Epithelial cell of prostate (primary cell): ENCODE measurements around the gene ANKUB1.

Source experiments
- DNase-seq: peaks from one replicate; pipeline ENCODE4 v3.0.0-alpha.2; 2011; ENCODE audit warnings: low read depth, low spot score
- H3K27ac ChIP-seq: fragments of 450-650 bp; 2 replicates; pipeline ENCODE4 v1.5.1; 2017; ENCODE audit warnings: mild to moderate bottlenecking

Gene ANKUB1

DNA sequence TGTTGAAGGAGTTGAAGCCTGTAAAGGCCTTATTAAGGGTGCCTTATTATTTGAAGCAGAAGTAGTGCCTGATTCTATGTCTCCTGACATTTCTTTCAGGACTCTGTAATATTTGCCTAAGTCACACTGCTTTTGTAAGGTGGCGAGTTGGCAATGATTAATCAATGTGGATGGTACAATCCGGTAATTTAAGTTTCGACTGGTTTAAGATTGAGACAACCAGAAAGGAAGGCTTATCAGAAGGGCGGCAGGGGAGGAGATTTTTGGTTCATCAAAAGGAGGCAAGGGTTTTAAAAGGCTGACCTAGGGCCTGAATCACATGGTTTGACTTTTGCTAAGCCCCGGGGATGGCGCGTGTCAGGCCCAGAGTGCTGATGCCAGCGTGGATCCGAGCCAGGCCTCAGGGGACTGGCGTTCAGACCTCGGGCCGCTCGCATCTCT lies 19.8 kb upstream of the ANKUB1 start:
- peak overlapping the region; percentile 98 for H3K27ac ChIP-seq
- DNase-seq = no peak

GRCh38 chr3:149810846-149811245 lies 18.5 kb upstream of the ANKUB1 start:
- DNase-seq = no peak

DNA sequence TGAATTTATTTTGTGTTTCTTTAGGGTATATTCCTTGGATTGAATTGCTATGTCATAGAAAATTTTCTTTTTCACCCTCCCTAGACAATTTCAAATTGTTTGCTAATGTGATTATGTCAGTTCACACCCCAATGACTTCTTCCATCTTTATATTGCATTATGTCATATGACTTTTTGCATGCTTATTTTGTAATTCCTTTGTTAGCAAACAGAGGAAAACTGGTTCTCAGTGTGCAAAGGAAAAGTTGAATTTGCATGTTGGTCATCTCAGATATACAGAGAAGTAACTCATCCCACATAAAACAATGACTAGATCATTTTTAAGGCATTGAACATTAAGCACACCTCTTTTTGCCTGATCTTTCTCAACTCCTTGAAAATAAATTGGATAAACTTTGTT lies 17.3 kb upstream of the ANKUB1 start:
- H3K27ac ChIP-seq = peak overlapping the region; percentile 98
- DNase-seq = no peak

More at GRCh38 chr3:149810846-149811245, 18.5 kb upstream of the ANKUB1 start:
- peak overlapping the region; percentile 98 for H3K27ac ChIP-seq

- no peak overlapping the region for H3K27ac ChIP-seq
- DNase-seq = no peak
These were observed 16.0 kb upstream of the ANKUB1 start for GRCh38 chr3:149808209-149808829.

DNA sequence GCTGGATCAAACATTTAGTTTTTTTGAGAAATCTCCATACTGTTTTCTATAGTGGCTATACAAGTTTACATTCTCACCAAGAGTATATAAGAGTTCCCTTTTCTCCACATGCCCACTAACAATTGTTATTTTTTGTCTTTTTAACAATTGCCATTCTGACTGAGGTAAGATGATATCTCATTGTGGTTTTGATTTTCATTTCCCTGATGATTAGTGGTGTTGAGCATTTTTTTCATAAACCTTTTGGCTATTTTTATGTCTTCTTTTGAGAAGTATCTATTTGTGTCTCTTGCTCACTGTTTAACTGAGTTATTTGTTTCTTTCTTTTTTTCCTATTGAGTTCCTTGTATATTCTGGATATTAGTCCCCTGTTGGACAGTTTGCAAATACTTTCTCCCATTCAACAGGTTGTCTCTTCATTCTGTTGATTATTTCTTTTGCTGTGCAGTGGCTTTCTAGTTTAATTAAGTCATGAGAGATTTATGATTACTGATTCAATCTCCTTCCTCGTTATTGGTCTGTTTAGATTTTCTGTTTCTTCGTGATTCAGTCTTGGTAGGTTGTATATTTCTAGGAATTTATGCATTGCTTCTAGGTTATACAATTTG lies 13.9 kb upstream of the ANKUB1 start:
- no peak for DNase-seq
- no peak overlapping the region for H3K27ac ChIP-seq

DNA sequence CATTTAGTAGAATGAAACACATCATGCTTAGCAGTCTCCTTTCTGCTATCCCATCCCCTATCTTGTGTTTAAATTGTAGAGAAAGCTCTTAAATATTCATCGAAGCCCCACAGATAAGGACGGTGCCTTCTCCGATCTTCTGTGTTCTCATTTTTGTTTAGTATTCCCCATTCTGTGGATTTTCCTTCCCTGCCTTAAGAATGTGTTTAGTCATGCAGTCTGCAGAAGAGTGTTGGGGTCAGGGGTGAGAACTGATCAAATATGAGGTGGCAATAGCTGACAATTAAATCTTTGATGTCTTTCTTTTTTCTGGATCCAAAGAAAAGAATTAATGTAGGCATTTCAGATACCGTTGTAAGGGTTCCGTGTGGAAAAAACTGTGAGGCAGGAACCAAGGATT lies 9.3 kb upstream of the ANKUB1 start:
- no peak for DNase-seq
- no peak overlapping the region for H3K27ac ChIP-seq

GRCh38 chr3:149801195-149801594 lies 8.8 kb upstream of the ANKUB1 start:
- H3K27ac ChIP-seq = no peak overlapping the region
- no peak for DNase-seq

GRCh38 chr3:149800693-149801092 lies 8.3 kb upstream of the ANKUB1 start:
- H3K27ac ChIP-seq = no peak overlapping the region
- no peak for DNase-seq

- no peak overlapping the region for H3K27ac ChIP-seq
- no peak for DNase-seq
These were observed 3.7 kb upstream of the ANKUB1 start for GRCh38 chr3:149796026-149796425.

- H3K27ac ChIP-seq = peak overlapping the region; percentile 59
- no peak for DNase-seq
These were observed 1.7 kb downstream of the ANKUB1 start for GRCh38 chr3:149790698-149791097.

DNA sequence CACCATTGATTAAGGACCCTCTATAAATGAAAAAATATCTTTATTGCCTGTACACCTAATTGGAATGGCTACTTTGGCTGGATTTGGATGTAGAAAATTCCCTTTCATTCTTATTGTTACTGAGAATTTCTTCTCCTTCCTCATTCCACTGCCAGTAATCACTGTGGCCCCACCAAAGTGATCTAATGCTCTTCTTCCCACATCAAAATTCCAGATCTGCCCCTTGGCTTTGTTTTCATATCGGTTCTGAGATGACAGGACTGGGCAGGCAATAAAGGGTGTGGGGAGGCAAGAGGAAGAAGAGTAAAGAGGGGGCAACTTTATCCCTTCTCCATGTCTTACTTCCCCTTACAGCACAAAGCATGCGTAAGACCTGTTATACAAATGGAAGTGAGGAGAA lies 2.1 kb downstream of the ANKUB1 start:
- H3K27ac ChIP-seq = peak overlapping the region; percentile 59
- no peak for DNase-seq

- peak overlapping the region; percentile 71 for H3K27ac ChIP-seq
- DNase-seq = no peak
These were observed 8.2 kb downstream of the ANKUB1 start for GRCh38 chr3:149784064-149784704.

- no peak for DNase-seq
- peak overlapping the region; percentile 71 for H3K27ac ChIP-seq
These were observed 8.8 kb downstream of the ANKUB1 start for GRCh38 chr3:149783576-149783975.

- no peak for DNase-seq
- no peak overlapping the region for H3K27ac ChIP-seq
These were observed 10.6 kb downstream of the ANKUB1 start for GRCh38 chr3:149781741-149782140.

- DNase-seq = no peak
- no peak overlapping the region for H3K27ac ChIP-seq
These were observed 11.1 kb downstream of the ANKUB1 start for GRCh38 chr3:149781211-149781610.

DNA sequence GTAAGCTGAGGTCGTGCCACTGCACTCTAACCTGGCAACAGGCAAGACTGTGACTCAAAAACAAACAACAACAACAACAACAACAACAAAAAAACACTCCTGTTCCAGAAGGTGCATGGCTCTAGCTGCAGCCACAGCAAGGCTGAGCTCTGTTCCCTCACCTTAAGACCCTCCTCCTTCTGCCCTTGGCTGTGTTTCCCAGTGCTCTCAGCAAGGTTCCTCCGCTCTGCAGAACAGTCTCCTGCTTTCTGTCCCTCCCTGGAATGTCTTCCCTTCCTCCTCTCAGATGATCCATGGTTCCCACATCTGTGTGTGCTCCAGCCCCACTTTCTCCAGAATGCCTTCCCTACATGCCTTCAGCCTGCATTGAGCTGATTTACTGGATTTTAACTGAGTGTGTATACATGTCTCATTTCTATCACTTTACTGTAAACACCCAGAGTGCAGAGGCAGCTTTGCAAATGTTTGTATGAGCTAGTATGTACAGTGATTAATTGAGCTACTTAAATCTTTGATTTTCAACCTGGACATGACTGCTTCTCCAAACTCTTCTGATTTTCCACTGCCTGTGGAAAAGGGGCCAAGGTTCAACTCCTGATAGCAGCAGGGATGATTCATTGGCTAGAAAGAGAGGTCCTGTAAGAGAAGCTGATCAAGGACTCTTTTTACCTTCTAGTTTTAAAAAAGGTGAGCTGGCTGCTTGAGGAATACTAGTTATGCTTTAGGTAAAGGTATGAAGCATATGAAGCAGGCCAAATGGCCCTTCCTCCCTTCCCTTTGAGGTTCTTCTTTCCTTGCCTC lies 14.7 kb downstream of the ANKUB1 start:
- no peak for DNase-seq
- H3K27ac ChIP-seq = no peak overlapping the region

DNA sequence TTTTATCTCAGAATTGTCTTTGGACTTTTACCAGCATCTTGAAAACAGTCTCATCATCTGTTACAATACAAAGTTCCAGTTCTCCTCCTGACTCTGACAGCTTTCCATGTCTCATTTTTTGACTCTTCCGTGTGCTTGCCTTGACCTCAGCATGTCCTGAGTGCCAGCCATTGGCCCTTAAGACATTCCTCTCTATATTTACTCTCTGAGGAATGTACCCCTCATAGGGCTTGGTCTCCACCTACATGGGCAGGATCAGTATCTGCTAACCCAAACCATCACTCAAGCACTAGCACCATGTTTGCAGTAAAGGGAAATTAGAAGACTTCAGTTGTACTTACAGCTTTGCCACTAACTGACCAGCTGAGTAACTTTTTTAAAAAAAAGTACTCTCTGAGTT lies 16.2 kb downstream of the ANKUB1 start:
- DNase-seq = no peak
- no peak overlapping the region for H3K27ac ChIP-seq

- no peak for DNase-seq
- no peak overlapping the region for H3K27ac ChIP-seq
These were observed 19.5 kb downstream of the ANKUB1 start for GRCh38 chr3:149772861-149773260.

DNA sequence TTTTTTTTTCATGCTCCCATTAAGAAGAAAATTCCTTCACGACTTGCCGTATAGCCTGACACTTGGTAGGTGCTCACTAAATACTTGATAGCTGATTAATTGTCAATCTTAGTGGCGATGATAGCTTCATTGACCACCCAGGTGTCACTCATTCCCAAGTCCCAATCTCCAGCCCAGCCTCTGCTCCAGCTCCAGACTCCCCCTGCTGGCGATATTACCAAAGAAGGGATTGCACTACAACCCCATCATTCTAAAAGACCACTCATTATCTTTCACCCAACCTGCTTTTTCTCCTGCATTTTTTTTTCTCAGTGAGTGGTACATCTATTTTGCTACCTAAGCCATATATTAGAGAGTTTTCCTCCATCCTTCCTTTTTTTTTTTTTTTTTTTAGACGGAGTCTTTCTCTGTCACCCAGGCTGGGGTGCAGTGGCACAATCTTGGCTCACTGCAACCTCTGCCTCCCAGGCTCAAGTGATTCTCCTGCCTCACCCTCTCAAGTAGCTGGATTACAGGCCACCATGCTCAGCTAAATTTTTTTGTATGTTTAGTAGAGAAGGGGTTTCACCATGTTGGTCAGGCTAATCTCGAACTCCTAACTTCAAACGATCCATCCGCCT lies 20.6 kb downstream of the ANKUB1 start:
- no peak for DNase-seq

GRCh38 chr3:149770246-149770645 lies 22.1 kb downstream of the ANKUB1 start:
- H3K27ac ChIP-seq = no peak overlapping the region
- DNase-seq = no peak

More for the DNA sequence above, 20.6 kb downstream of the ANKUB1 start:
- H3K27ac ChIP-seq = no peak overlapping the region
